ENCODE results near the gene TMEM61.

TMEM61 gene

DNA sequence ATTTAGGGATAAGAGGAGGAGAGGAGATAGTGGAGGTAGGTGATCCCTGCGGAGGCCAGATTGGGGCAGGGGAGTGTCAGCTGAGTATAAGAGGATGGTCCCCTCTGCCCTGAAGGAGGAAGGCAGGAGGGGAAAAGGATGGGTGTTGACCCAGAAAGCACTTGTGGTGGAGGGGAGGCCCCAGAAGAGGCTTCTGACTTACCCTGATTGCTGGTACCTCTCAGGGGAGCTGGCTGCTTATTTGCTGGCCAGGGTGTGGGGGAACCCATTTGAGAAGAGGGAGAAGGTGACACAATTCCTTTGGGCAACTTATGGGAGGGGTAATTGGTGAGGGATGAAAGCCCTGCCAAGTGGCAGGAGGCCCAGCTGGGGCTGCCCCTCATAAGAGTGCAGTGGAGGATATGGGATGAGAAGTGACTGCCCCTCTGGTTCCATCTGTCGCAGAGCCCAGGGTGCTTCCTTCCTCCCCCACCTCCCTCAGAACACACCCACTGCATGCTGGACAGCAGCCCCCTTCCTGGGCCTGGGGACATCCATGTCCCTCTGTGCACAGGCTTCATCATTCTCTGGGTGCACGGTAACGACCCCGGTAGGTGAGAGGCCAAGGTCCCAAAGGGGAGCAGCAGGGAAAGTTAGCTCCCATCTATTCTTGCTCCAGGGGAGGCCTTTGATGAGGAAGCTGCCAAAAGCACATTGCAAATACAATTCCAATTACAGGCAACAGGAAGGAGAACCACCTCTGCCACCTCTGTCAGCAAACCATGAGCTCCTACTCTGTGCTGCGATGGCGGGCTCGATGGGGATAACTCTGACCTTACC, 57.5 kb downstream of the TMEM61 start:
- no peak for DNase-seq (ENCODE audit: low read depth, low spot score)

DNA sequence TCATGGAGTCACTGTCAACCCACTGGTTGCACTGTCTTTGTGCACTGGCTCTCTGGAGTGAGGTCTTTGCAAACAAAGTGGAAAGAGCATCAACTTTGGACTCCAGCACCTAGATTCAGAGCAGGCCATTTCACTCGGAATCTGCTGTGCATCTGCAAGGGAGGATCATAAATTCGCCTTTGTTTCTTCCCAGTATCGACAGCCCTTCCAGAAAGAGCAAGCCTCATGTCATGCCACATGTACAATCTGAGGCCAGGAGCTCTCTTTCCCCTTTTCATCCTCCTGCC, 58.1 kb downstream of the TMEM61 start:
- no peak for DNase-seq (ENCODE audit: low read depth, low spot score)

DNA sequence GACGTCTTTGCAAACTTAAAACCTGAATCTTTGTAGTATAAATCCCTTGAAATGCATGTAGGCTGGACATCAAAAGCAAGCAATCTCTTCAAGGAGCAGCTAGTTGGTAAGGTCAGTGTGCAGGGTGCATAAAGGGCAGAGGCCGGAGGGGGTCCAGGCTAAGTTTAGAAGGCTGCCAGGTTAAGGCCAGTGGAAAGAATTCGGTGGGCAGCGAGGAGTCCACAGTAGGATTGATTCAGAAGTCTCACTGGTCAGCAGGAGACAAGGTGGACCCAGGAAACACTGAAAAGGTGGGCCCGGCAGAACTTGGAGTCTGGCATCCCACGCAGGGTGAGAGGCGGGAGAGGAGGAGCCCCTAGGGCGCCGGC, 58.5 kb downstream of the TMEM61 start:
- no peak for DNase-seq (ENCODE audit: low read depth, low spot score)

DNA sequence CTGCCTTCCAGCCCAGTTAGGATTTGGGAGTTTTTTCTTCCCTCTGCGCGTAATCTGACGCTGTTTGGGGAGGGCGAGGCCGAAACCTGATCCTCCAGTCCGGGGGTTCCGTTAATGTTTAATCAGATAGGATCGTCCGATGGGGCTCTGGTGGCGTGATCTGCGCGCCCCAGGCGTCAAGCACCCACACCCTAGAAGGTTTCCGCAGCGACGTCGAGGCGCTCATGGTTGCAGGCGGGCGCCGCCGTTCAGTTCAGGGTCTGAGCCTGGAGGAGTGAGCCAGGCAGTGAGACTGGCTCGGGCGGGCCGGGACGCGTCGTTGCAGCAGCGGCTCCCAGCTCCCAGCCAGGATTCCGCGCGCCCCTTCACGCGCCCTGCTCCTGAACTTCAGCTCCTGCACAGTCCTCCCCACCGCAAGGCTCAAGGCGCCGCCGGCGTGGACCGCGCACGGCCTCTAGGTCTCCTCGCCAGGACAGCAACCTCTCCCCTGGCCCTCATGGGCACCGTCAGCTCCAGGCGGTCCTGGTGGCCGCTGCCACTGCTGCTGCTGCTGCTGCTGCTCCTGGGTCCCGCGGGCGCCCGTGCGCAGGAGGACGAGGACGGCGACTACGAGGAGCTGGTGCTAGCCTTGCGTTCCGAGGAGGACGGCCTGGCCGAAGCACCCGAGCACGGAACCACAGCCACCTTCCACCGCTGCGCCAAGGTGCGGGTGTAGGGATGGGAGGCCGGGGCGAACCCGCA, 59.1 kb downstream of the TMEM61 start, which contains the start of gene PCSK9:
Gene PCSK9, plus strand, starts transcription at position 207 of the 741 bp plus-strand sequence. Its CDS starts 290 bp downstream, at position 497.
- no peak for DNase-seq (ENCODE audit: low read depth, low spot score)

DNA sequence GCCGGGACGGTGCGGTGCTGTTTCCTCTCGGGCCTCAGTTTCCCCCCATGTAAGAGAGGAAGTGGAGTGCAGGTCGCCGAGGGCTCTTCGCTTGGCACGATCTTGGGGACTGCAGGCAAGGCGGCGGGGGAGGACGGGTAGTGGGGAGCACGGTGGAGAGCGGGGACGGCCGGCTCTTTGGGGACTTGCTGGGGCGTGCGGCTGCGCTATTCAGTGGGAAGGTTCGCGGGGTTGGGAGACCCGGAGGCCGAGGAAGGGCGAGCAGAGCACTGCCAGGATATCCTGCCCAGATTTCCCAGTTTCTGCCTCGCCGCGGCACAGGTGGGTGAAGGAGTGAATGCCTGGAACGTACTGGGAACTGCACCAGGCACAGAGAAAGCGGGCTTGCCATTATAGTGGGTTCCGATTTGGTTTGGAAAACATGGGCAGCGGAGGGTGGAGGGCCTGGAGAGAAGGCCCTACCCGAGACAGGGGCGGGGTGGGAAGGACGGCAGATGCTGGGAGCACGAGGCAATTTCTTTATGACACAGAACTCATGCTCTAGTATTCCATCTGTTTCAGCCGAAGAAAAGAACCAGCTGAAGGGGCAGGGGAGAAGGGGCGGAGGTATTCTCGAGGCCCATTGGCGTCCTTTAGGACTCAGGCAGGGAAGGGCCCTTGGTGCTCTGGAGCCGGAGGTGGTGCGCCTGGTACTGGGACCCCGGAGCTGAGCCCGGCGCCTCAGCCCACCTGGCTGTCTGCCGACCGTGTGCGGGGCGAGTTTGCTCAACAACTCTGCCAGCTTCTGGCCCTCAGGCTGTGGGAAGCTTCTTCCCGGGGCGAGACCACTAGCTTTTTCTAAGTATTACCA, 59.9 kb downstream of the TMEM61 start:
- no peak for DNase-seq (ENCODE audit: low read depth, low spot score)

DNA sequence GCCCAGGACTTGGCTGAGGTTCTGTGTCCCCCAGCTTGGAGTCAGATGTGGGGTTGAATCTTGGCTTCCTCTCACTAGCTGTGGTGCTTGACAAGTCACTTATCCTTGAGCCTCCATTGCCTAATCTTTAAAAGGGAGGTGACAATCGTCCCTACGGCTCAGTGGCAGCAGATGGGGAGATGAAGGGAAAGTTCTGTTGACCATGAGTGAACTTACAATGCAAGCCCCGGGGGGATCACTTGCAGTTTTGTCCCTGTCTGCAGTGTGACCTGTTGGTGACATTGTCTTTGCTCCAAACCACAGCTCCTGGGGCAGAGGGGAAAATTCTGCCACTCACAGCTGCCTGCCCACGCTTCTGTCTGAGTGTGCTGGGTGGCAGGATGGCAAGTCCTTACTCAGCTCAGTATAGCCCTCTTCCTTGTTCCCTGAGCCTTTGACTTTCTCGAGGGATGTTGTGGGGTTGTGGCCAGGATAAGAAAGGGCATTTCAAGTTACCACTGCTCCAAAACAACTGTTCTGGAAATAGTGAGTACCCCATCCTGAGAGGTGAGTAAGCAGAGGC, 60.6 kb downstream of the TMEM61 start:
- DNase-seq (ENCODE audit: low read depth, low spot score), result no peak

DNA sequence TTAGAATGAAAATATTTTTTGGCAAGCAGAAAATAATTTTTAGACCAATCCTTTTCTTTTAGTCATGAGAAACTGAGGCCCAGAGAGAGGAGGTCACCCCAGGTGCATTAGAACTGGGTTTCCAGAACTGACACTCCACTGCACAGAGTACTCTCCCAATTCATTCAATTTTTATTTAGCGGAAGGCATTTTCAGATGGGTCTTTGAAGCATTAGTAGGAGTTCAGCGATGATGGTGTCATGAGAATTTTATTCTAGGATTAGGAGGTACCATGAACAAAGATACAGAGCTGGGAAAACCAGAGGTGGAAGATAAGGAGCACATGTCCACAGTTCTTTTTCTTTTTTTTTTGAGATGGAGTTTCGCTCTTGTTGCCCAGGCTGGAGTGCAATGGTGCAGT, 61.2 kb downstream of the TMEM61 start:
- no peak for DNase-seq (ENCODE audit: low read depth, low spot score)
